HT1080 (cell line): ENCODE measurements around the gene AADACL4. TPM values are rescaled to one million over a fixed set of nuclear protein-coding genes. Genes with fewer than 3 reads are reported as not detected.
"Not testable (repeated sequence)": the region's sequence is repeated elsewhere in the genome, so short reads cannot be mapped to it uniquely, and the experiment has no call there.

Source experiments
- DNase-seq: peaks from one replicate; pipeline ENCODE4 v3.0.0-alpha.2; 2015; ENCODE audit warnings: low read depth
- total RNA-seq: library from RNA; depleted of rRNA; stranded (reverse); fragments of >200 nt; shearing (Covaris generic); gene quantifications from 2 replicates; pipeline ENCODE4 v1.2.3, GENCODE V29; 2014

AADACL4 gene
- total RNA-seq, 1 experiment from 2014 or later: not detected

GRCh38 chr1:12657885-12658512 is 14.1 kb downstream of the AADACL4 start:
- DNase-seq: not testable (repeated sequence)

GRCh38 chr1:12658531-12659453 is 14.9 kb downstream of the AADACL4 start:
- DNase-seq: peak; percentile 72

- no peak for DNase-seq
These were observed 17.8 kb downstream of the AADACL4 start for GRCh38 chr1:12661606-12662219.

- DNase-seq: no peak
These were observed 18.7 kb downstream of the AADACL4 start for GRCh38 chr1:12662556-12662955.

- no peak for DNase-seq
These were observed 21.6 kb downstream of the AADACL4 start for GRCh38 chr1:12665511-12665910.

- DNase-seq: no peak
These were observed 22.4 kb downstream of the AADACL4 start for GRCh38 chr1:12666141-12666735.

GRCh38 chr1:12669529-12670068 is 25.7 kb downstream of the AADACL4 start:
- DNase-seq: no peak

- DNase-seq: no peak
These were observed 30.5 kb downstream of the AADACL4 start for GRCh38 chr1:12674358-12674757.

- not testable (repeated sequence) for DNase-seq
These were observed 32.2 kb downstream of the AADACL4 start for GRCh38 chr1:12676122-12676521.

- DNase-seq: no peak
These were observed 33.7 kb downstream of the AADACL4 start for GRCh38 chr1:12677565-12677964.

- DNase-seq: no peak
These were observed 34.5 kb downstream of the AADACL4 start for GRCh38 chr1:12678350-12678749.

GRCh38 chr1:12678820-12679219 is 34.9 kb downstream of the AADACL4 start:
- no peak for DNase-seq

GRCh38 chr1:12690156-12690555 is 46.3 kb downstream of the AADACL4 start:
- DNase-seq: no peak

- peak; percentile 17 for DNase-seq
These were observed 49.3 kb downstream of the AADACL4 start for GRCh38 chr1:12692967-12693782.

- DNase-seq: no peak
These were observed 52.8 kb downstream of the AADACL4 start for GRCh38 chr1:12696658-12697057.

GRCh38 chr1:12697397-12697796 is 53.5 kb downstream of the AADACL4 start:
- no peak for DNase-seq

GRCh38 chr1:12703821-12704451 is 60.1 kb downstream of the AADACL4 start:
- DNase-seq: no peak

- no peak for DNase-seq
These were observed 62.2 kb downstream of the AADACL4 start for GRCh38 chr1:12706061-12706460.

GRCh38 chr1:12708396-12709090 is 64.7 kb downstream of the AADACL4 start:
- no peak for DNase-seq
